ENCODE data around the gene COL20A1.
"Not testable (repeated sequence)": the region's sequence is repeated elsewhere in the genome, so short reads cannot be mapped to it uniquely, and the experiment has no call there.

The COL20A1 gene

GRCh38 chr20:63379296-63379695 lies 86.3 kb downstream of the COL20A1 start:
- no peaks in the 10 kb centered on the region for H3K36me3 ChIP-seq (ENCODE audit: control insufficient read depth in 1 of 2, insufficient read depth in 2 of 2, low read depth in 1 of 2, low read length in 2 of 2)
- no peak overlapping the region for H3K4me2 ChIP-seq (ENCODE audit: low read length, poor library complexity, severe bottlenecking)
- H3K14ac ChIP-seq (ENCODE audit: low read length in 2 of 2): no peak overlapping the region
- H3K4me3 ChIP-seq (ENCODE audit: insufficient read depth in 1 of 2, low read depth in 1 of 2, low read length in 2 of 2): no peak overlapping the region
- no peak overlapping the region for H2BK15ac ChIP-seq (ENCODE audit: low read depth, poor library complexity, severe bottlenecking)
- H3K9me3 ChIP-seq (ENCODE audit: control insufficient read depth, low read length): no peaks in the 10 kb centered on the region
- no peak overlapping the region for H3K18ac ChIP-seq (ENCODE audit: low read depth in 1 of 2, low read length in 2 of 2)
- no peak overlapping the region for H2BK120ac ChIP-seq (ENCODE audit: low read depth, low read length)
- H2AK5ac ChIP-seq (ENCODE audit: low read length, severe bottlenecking): no peak overlapping the region
- no peak for DNase-seq
- no peak overlapping the region for H4K91ac ChIP-seq (ENCODE audit: low read length)
- H2AFZ ChIP-seq (ENCODE audit: low read depth, low read length): no peak overlapping the region
- H2BK5ac ChIP-seq (ENCODE audit: low read depth, low read length, poor library complexity, severe bottlenecking): no peak overlapping the region
- no peak overlapping the region for H3K9ac ChIP-seq (ENCODE audit: low read length)
- no peak overlapping the region for H3K4ac ChIP-seq (ENCODE audit: low read depth in 1 of 2, low read length in 2 of 2)
- H3K23ac ChIP-seq (ENCODE audit: low read length in 2 of 2): no peak overlapping the region
- H3K79me1 ChIP-seq (replicated peaks; ENCODE audit: low read length, poor library complexity, severe bottlenecking): no peaks in the 10 kb centered on the region
- H3K4me1 ChIP-seq (ENCODE audit: control insufficient read depth, insufficient read depth, low read depth, low read length): peaks cover 9% of the 10 kb centered on the region
- H4K8ac ChIP-seq (ENCODE audit: low read length): no peak overlapping the region
- WGBS: 83% methylated on average over 11 of the region's 11 CpGs
- H3K27ac ChIP-seq (ENCODE audit: low read length, poor library complexity, severe bottlenecking): no peak overlapping the region
- peaks cover 36 to 56% of the 10 kb centered on the region in 2 experiments for H3K27me3 ChIP-seq (ENCODE audit: control insufficient read depth in 1 of 2, insufficient read depth in 1 of 2, low read length in 2 of 2)
- no peak overlapping the region for H2BK12ac ChIP-seq (ENCODE audit: low read length in 2 of 2)

- H3K9me3 ChIP-seq (ENCODE audit: control insufficient read depth, low read length); H3K4me2 ChIP-seq (ENCODE audit: low read length, poor library complexity, severe bottlenecking); H3K27ac ChIP-seq (ENCODE audit: low read length, poor library complexity, severe bottlenecking); H3K14ac ChIP-seq (ENCODE audit: low read length in 2 of 2); H2BK5ac ChIP-seq (ENCODE audit: low read depth, low read length, poor library complexity, severe bottlenecking); H3K4me1 ChIP-seq (ENCODE audit: control insufficient read depth, insufficient read depth, low read depth, low read length); H2BK120ac ChIP-seq (ENCODE audit: low read depth, low read length); H2AFZ ChIP-seq (ENCODE audit: low read depth, low read length); DNase-seq; H3K23ac ChIP-seq (ENCODE audit: low read length in 2 of 2); H3K4me3 ChIP-seq (ENCODE audit: insufficient read depth in 1 of 2, low read depth in 1 of 2, low read length in 2 of 2); H3K18ac ChIP-seq (ENCODE audit: low read depth in 1 of 2, low read length in 2 of 2); H3K9ac ChIP-seq (ENCODE audit: low read length); H2AK5ac ChIP-seq (ENCODE audit: low read length, severe bottlenecking); H3K79me1 ChIP-seq (replicated peaks; ENCODE audit: low read length, poor library complexity, severe bottlenecking); H4K91ac ChIP-seq (ENCODE audit: low read length); H4K8ac ChIP-seq (ENCODE audit: low read length); H2BK12ac ChIP-seq (ENCODE audit: low read length in 2 of 2); H3K36me3 ChIP-seq (ENCODE audit: control insufficient read depth in 1 of 2, insufficient read depth in 2 of 2, low read depth in 1 of 2, low read length in 2 of 2); H2BK15ac ChIP-seq (ENCODE audit: low read depth, poor library complexity, severe bottlenecking); H3K4ac ChIP-seq (ENCODE audit: low read depth in 1 of 2, low read length in 2 of 2): not testable (repeated sequence)
- WGBS: 81% methylated on average over 8 of the region's 9 CpGs
- peaks cover 31 to 55% of the 10 kb centered on the region in 2 experiments for H3K27me3 ChIP-seq (ENCODE audit: control insufficient read depth in 1 of 2, insufficient read depth in 1 of 2, low read length in 2 of 2)
Observed at GRCh38 chr20:63379872-63380271, 86.9 kb downstream of the COL20A1 start.

- H4K91ac ChIP-seq (ENCODE audit: low read length): no peak overlapping the region
- no peak overlapping the region for H4K8ac ChIP-seq (ENCODE audit: low read length)
Observed at GRCh38 chr20:63380346-63380870, 87.4 kb downstream of the COL20A1 start.

GRCh38 chr20:63381781-63382431 lies 88.9 kb downstream of the COL20A1 start:
- Histone ChIP-seq H2AFZ (ENCODE audit: low read depth, low read length) (no peak overlapping the region), H3K4me2 (ENCODE audit: low read length, poor library complexity, severe bottlenecking) (no peak overlapping the region), H4K8ac (ENCODE audit: low read length) (no peak overlapping the region), H3K4me3 (ENCODE audit: insufficient read depth in 1 of 2, low read depth in 1 of 2, low read length in 2 of 2) (no peak overlapping the region), H3K27ac (ENCODE audit: low read length, poor library complexity, severe bottlenecking) (no peak overlapping the region), H3K79me1 (replicated peaks; ENCODE audit: low read length, poor library complexity, severe bottlenecking) (no peaks in the 10 kb centered on the region), H3K9ac (ENCODE audit: low read length) (no peak overlapping the region), H2AK5ac (ENCODE audit: low read length, severe bottlenecking) (no peak overlapping the region), H3K4ac (ENCODE audit: low read depth in 1 of 2, low read length in 2 of 2) (no peak overlapping the region), H2BK12ac (ENCODE audit: low read length in 2 of 2) (no peak overlapping the region), H2BK120ac (ENCODE audit: low read depth, low read length) (no peak overlapping the region), H3K23ac (ENCODE audit: low read length in 2 of 2) (no peak overlapping the region), H3K9me3 (ENCODE audit: control insufficient read depth, low read length) (peaks cover 17% of the 10 kb centered on the region), H3K18ac (ENCODE audit: low read depth in 1 of 2, low read length in 2 of 2) (no peak overlapping the region), H2BK15ac (ENCODE audit: low read depth, poor library complexity, severe bottlenecking) (no peak overlapping the region), H3K14ac (ENCODE audit: low read length in 2 of 2) (no peak overlapping the region), H3K27me3 (ENCODE audit: control insufficient read depth in 1 of 2, insufficient read depth in 1 of 2, low read length in 2 of 2) (peaks cover 28 to 42% of the 10 kb centered on the region in 2 experiments), H3K36me3 (ENCODE audit: control insufficient read depth in 1 of 2, insufficient read depth in 2 of 2, low read depth in 1 of 2, low read length in 2 of 2) (no peaks in the 10 kb centered on the region), H3K4me1 (ENCODE audit: control insufficient read depth, insufficient read depth, low read depth, low read length) (peaks cover 7% of the 10 kb centered on the region), H2BK5ac (ENCODE audit: low read depth, low read length, poor library complexity, severe bottlenecking) (no peak overlapping the region), H4K91ac (ENCODE audit: low read length) (no peak overlapping the region)
- 24% methylated on average over 22 of the region's 22 CpGs for WGBS
- peak; percentile 3 for DNase-seq

More at GRCh38 chr20:63380346-63380870, 87.4 kb downstream of the COL20A1 start:
- no peak overlapping the region for H3K4me3 ChIP-seq (ENCODE audit: insufficient read depth in 1 of 2, low read depth in 1 of 2, low read length in 2 of 2)
- H3K14ac ChIP-seq (ENCODE audit: low read length in 2 of 2): no peak overlapping the region
- no peaks in the 10 kb centered on the region for H3K79me1 ChIP-seq (replicated peaks; ENCODE audit: low read length, poor library complexity, severe bottlenecking)
- no peak overlapping the region for H2BK120ac ChIP-seq (ENCODE audit: low read depth, low read length)
- no peak overlapping the region for H3K27ac ChIP-seq (ENCODE audit: low read length, poor library complexity, severe bottlenecking)
- H2AFZ ChIP-seq (ENCODE audit: low read depth, low read length): no peak overlapping the region
- no peak overlapping the region for H2BK12ac ChIP-seq (ENCODE audit: low read length in 2 of 2)
- H3K4ac ChIP-seq (ENCODE audit: low read depth in 1 of 2, low read length in 2 of 2): no peak overlapping the region
- H2BK5ac ChIP-seq (ENCODE audit: low read depth, low read length, poor library complexity, severe bottlenecking): no peak overlapping the region
- H3K9me3 ChIP-seq (ENCODE audit: control insufficient read depth, low read length): peaks cover 2% of the 10 kb centered on the region
- DNase-seq: no peak
- H3K4me2 ChIP-seq (ENCODE audit: low read length, poor library complexity, severe bottlenecking): no peak overlapping the region
- no peaks in the 10 kb centered on the region for H3K36me3 ChIP-seq (ENCODE audit: control insufficient read depth in 1 of 2, insufficient read depth in 2 of 2, low read depth in 1 of 2, low read length in 2 of 2)
- peaks cover 7% of the 10 kb centered on the region for H3K4me1 ChIP-seq (ENCODE audit: control insufficient read depth, insufficient read depth, low read depth, low read length)
- 86% methylated on average over 21 of the region's 21 CpGs for WGBS
- H3K27me3 ChIP-seq (ENCODE audit: control insufficient read depth in 1 of 2, insufficient read depth in 1 of 2, low read length in 2 of 2): peaks cover 31 to 51% of the 10 kb centered on the region in 2 experiments
- no peak overlapping the region for H2BK15ac ChIP-seq (ENCODE audit: low read depth, poor library complexity, severe bottlenecking)
- no peak overlapping the region for H2AK5ac ChIP-seq (ENCODE audit: low read length, severe bottlenecking)
- no peak overlapping the region for H3K9ac ChIP-seq (ENCODE audit: low read length)
- H3K18ac ChIP-seq (ENCODE audit: low read depth in 1 of 2, low read length in 2 of 2): no peak overlapping the region
- no peak overlapping the region for H3K23ac ChIP-seq (ENCODE audit: low read length in 2 of 2)

Data from mesenchymal stem cell (in vitro differentiated cells and primary cell).